GM19043 (cell line): ENCODE measurements around the gene INF2.

Source experiments
- ATAC-seq: cut with Tn5 transposase; IDR thresholded peaks from one replicate; pipeline ENCODE4 v1.9.1; 2021; ENCODE audit warnings: low read depth; ENCODE audit not compliant: unreplicated experiment

INF2 gene

GRCh38 chr14:104700225-104700651 lies 10.8 kb downstream of the INF2 start:
- no peak for ATAC-seq

- ATAC-seq = no peak
These were observed 11.4 kb downstream of the INF2 start for GRCh38 chr14:104700747-104701217.

- no peak for ATAC-seq
These were observed 12.1 kb downstream of the INF2 start for GRCh38 chr14:104701383-104702076.

GRCh38 chr14:104702106-104702505 lies 12.7 kb downstream of the INF2 start:
- no peak for ATAC-seq

GRCh38 chr14:104702673-104703072 lies 13.3 kb downstream of the INF2 start:
- ATAC-seq = no peak

GRCh38 chr14:104703269-104703668 lies 13.9 kb downstream of the INF2 start:
- no peak for ATAC-seq

- no peak for ATAC-seq
These were observed 14.8 kb downstream of the INF2 start for GRCh38 chr14:104704252-104704651.

GRCh38 chr14:104705340-104706047 lies 16.1 kb downstream of the INF2 start:
- no peak for ATAC-seq

GRCh38 chr14:104706733-104707607 lies 17.6 kb downstream of the INF2 start:
- ATAC-seq = no peak

GRCh38 chr14:104707608-104708595 lies 18.5 kb downstream of the INF2 start:
- ATAC-seq = no peak

GRCh38 chr14:104708606-104709268 lies 19.3 kb downstream of the INF2 start:
- no peak for ATAC-seq

- ATAC-seq = no peak
These were observed 20.1 kb downstream of the INF2 start for GRCh38 chr14:104709387-104710039.

- ATAC-seq = no peak
These were observed 20.8 kb downstream of the INF2 start for GRCh38 chr14:104710071-104710735.

GRCh38 chr14:104712881-104713734 lies 23.7 kb downstream of the INF2 start:
- no peak for ATAC-seq

GRCh38 chr14:104714066-104714465 lies 24.6 kb downstream of the INF2 start:
- no peak for ATAC-seq

GRCh38 chr14:104714681-104715080 lies 25.3 kb downstream of the INF2 start:
- ATAC-seq = no peak

GRCh38 chr14:104715416-104715815 lies 26.0 kb downstream of the INF2 start:
- ATAC-seq = no peak
